Testis (tissue), 2 donors: ENCODE results near the gene JAM2.

ENCODE experiments used
- CTCF ChIP-seq, 3 experiments: fragments of 450-650 bp in 2 of 3; fragments of 200-600 bp in 1 of 3; sonication (generic) in 1 of 3; IDR thresholded peaks; one replicate each; pipeline ENCODE4 v1.5.1; 2016 to 2019; ENCODE audit warnings: antibody characterized with exemption in 3 of 3, mild to moderate bottlenecking in 2 of 3, moderate library complexity in 1 of 3
- POLR2A ChIP-seq: fragments of 450-650 bp; IDR thresholded peaks from one replicate; pipeline ENCODE4 v1.6.1; 2017; ENCODE audit warnings: antibody characterized with exemption, mild to moderate bottlenecking, moderate library complexity

- TF ChIP-seq POLR2A (no peak), CTCF (IDR thresholded peaks at IDR 0.05) (no peak)
Observed at GRCh38 chr21:25643486-25643885, 4.4 kb downstream of the JAM2 start.
